ENCODE results near the gene BCCIP. TPM values are rescaled to one million over a fixed set of nuclear protein-coding genes. Genes with fewer than 3 reads are reported as not detected.

BCCIP gene
- polyA plus RNA-seq, 1 of the 3 experiments (the other 2 are of a cell fraction) = 28.0 TPM

DNA sequence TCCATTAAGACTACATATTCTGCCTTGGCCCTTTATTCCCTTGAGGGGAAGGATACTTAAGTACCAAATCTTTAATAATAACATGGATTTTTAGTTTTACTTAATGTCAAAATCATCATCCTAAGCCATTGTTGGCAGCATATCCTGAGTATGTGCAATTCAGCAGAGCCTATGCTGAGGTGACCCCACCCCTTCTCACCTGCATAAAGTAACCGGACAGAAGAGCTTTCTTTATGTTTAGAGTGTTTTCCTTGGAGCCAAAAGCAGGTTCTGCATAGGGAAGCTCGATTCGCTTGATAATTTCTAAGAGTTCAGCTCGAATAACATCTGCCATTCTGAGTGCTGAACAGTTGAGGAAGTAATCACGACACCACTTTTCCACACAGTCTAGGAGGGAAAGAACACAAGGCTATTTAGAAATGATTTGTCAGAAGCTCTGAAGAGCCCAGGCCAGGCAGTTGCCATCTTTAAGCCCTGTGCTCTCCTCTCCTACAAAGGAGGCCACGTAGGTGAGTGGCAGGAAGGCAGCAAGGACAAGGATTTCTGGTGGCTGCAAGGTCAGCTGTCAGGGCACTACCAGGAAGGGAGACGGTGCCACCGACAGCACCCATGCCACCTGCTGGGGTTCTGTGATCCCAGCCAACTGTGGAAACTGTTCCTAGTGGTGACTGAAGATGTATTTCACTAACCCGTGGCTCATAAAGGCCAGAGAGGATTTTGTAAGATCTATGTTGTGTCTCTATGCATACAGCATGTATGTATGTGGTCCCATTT is 15.6 kb downstream of the BCCIP start (continued):
- TF ChIP-seq REST (IDR thresholded peaks at IDR 0.05; ENCODE audit: low read depth, low read length) (no peak), MAX (IDR thresholded peaks at IDR 0.05; ENCODE audit: low read depth) (no peak)

DNA sequence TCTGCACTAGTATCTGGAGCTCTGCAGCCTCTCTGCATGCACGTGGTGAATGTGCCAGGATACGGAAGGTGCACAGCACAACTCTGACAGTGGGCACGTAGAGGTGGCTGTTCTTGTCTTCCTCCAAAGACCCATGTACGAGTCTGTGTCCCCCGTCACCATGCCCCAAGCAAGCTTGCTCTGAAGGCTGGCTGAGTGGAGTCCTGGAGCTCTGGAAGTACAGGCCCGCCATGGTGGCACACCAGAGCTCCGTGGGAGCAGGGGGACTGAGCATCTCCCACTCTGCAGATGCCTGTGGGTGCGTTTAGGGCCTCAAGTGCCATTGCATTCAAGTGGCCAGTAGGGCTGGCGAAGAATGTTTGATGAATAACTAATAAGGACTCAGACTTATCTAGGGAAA is 17.1 kb downstream of the BCCIP start:
- H3K9ac ChIP-seq = no peak overlapping the region
- no peaks in the 10 kb centered on the region for H3K79me2 ChIP-seq (ENCODE audit: insufficient read depth)
- no peaks in the 10 kb centered on the region for H3K27me3 ChIP-seq (ENCODE audit: insufficient read depth)
- H3K4me2 ChIP-seq = no peak overlapping the region
- ChIA-PET CTCF (interaction anchor here (0.9 kb wide), 1 partner anchor 27 kb away, joined by 3 read pairs; no protein-coding TSS in a partner anchor), POLR2A (no interaction called here)
- H3K27ac ChIP-seq (ENCODE audit: low read depth in 2 of 2, low read length in 1 of 2) = no peak overlapping the region
- 97% methylated on average over 9 of the region's 9 CpGs for WGBS (ENCODE audit: low lambda C conversion rate)
- H3K36me3 ChIP-seq (replicated peaks in 1 of 2; ENCODE audit: control insufficient read depth in 1 of 2, insufficient read depth in 2 of 2, low read length in 1 of 2) = peaks cover 61 to 80% of the 10 kb centered on the region in 2 experiments
- no peak overlapping the region for H3K4me3 ChIP-seq (ENCODE audit: low read depth in 2 of 2, low read length in 1 of 2)
- no peak overlapping the region for H2AFZ ChIP-seq (ENCODE audit: low read depth)
- peaks cover 6% of the 10 kb centered on the region for H3F3A ChIP-seq (replicated peaks; ENCODE audit: insufficient read depth)
- peaks cover 0 to 2% of the 10 kb centered on the region in 2 experiments; a peak in 1 of 4 replicates for H3K4me1 ChIP-seq (ENCODE audit: control insufficient read depth in 1 of 2, insufficient read depth in 2 of 2, low read depth in 1 of 2, low read length in 1 of 2)
- DNase-seq = no peak
- TF ChIP-seq, protein P1, sequence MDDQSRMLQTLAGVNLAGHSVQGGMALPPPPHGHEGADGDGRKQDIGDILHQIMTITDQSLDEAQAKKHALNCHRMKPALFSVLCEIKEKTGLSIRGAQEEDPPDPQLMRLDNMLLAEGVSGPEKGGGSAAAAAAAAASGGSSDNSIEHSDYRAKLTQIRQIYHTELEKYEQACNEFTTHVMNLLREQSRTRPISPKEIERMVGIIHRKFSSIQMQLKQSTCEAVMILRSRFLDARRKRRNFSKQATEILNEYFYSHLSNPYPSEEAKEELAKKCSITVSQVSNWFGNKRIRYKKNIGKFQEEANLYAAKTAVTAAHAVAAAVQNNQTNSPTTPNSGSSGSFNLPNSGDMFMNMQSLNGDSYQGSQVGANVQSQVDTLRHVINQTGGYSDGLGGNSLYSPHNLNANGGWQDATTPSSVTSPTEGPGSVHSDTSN (IDR thresholded peaks at IDR 0.05) = no peak
- TF ChIP-seq, protein P2, sequence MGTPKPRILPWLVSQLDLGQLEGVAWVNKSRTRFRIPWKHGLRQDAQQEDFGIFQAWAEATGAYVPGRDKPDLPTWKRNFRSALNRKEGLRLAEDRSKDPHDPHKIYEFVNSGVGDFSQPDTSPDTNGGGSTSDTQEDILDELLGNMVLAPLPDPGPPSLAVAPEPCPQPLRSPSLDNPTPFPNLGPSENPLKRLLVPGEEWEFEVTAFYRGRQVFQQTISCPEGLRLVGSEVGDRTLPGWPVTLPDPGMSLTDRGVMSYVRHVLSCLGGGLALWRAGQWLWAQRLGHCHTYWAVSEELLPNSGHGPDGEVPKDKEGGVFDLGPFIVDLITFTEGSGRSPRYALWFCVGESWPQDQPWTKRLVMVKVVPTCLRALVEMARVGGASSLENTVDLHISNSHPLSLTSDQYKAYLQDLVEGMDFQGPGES (IDR thresholded peaks at IDR 0.05; ENCODE audit: low read depth, low read length) = no peak
- TF ChIP-seq RXRA (IDR thresholded peaks at IDR 0.05; ENCODE audit: borderline replicate concordance, low read depth) (no peak), GABPA (IDR thresholded peaks at IDR 0.05; ENCODE audit: low read depth) (no peak), ELF1 (IDR thresholded peaks at IDR 0.05) (no peak), RAD21 (IDR thresholded peaks at IDR 0.05; ENCODE audit: low read length) (no peak), TAF1 (IDR thresholded peaks at IDR 0.05; ENCODE audit: borderline replicate concordance, low read depth, low read length) (no peak), TEAD4 (IDR thresholded peaks at IDR 0.05; ENCODE audit: borderline replicate concordance, insufficient read depth) (no peak), MXI1 (IDR thresholded peaks at IDR 0.05; ENCODE audit: low read depth, low read length) (no peak), TCF12 (IDR thresholded peaks at IDR 0.05) (no peak), RCOR1 (IDR thresholded peaks at IDR 0.05; ENCODE audit: low read length) (no peak), FOXM1 (IDR thresholded peaks at IDR 0.05; ENCODE audit: low read depth) (no peak)
- H3K9me3 ChIP-seq = no peaks in the 10 kb centered on the region
- no peaks in the 10 kb centered on the region for H3K9me2 ChIP-seq
- H4K20me1 ChIP-seq (ENCODE audit: insufficient read depth) = no peaks in the 10 kb centered on the region
